ENCODE measurements around the gene REEP6. TPM values are rescaled to one million over a fixed set of nuclear protein-coding genes. Genes with fewer than 3 reads are reported as not detected.
A peak's percentile ranks its signal among the peaks of the same experiment; 100 is the strongest.

REEP6 gene
- total and polyA plus RNA-seq, 2 donors (not counting 1 experiment from before 2014, with no cell fraction given): 0.47 to 0.99 TPM

- peaks cover 9% of the 10 kb centered on the region for H3K27me3 ChIP-seq (ENCODE audit: control insufficient read depth, insufficient read depth, low read length)
- DNase-seq (ENCODE audit: low read depth in 2 of 2): no peak
- no peaks in the 10 kb centered on the region for H4K20me1 ChIP-seq (ENCODE audit: control insufficient read depth, extremely low read depth, insufficient read depth, low read length)
- H3K79me2 ChIP-seq (ENCODE audit: control insufficient read depth, insufficient read depth, low read length): no peaks in the 10 kb centered on the region
- H3K9me3 ChIP-seq (ENCODE audit: control insufficient read depth, insufficient read depth, low read depth, low read length): no peaks in the 10 kb centered on the region
- no peak overlapping the region for H3K27ac ChIP-seq (ENCODE audit: insufficient read depth, low read length)
- no peaks in the 10 kb centered on the region for H3K36me3 ChIP-seq (ENCODE audit: control insufficient read depth, insufficient read depth, low read length)
- peaks cover 2% of the 10 kb centered on the region for H3K4me1 ChIP-seq (ENCODE audit: control insufficient read depth, extremely low read depth, insufficient read depth, low read length)
- no peak overlapping the region for H2AFZ ChIP-seq (ENCODE audit: low read length)
- no peak overlapping the region for H3K4me3 ChIP-seq (replicated peaks in 1 of 4; ENCODE audit: control extremely low read depth in 1 of 4, insufficient read depth in 1 of 4, low read depth in 3 of 4, low read length in 4 of 4)
- H3K9ac ChIP-seq (ENCODE audit: insufficient read depth, low read length): no peak overlapping the region
- peak overlapping the region; percentile 48 for H3K4me2 ChIP-seq (ENCODE audit: extremely low read depth, insufficient read depth, low read length)
- TF ChIP-seq CTCF (conservative IDR thresholded peaks at IDR 0.05 in 1 of 2, IDR thresholded peaks at IDR 0.05 in 1 of 2; ENCODE audit: low read depth in 1 of 2, low read length in 2 of 2) (no peak), EZH2 (IDR thresholded peaks at IDR 0.05; ENCODE audit: low read length, missing control alignments) (no peak)
Measured at GRCh38 chr19:1502433-1503088, 11.6 kb downstream of the REEP6 start.

- H3K79me2 ChIP-seq (ENCODE audit: control insufficient read depth, insufficient read depth, low read length): no peaks in the 10 kb centered on the region
- H3K27me3 ChIP-seq (ENCODE audit: control insufficient read depth, insufficient read depth, low read length): peaks cover 9% of the 10 kb centered on the region
- no peaks in the 10 kb centered on the region for H3K36me3 ChIP-seq (ENCODE audit: control insufficient read depth, insufficient read depth, low read length)
- no peak overlapping the region for H2AFZ ChIP-seq (ENCODE audit: low read length)
- H3K4me1 ChIP-seq (ENCODE audit: control insufficient read depth, extremely low read depth, insufficient read depth, low read length): peaks cover 2% of the 10 kb centered on the region
- H3K4me2 ChIP-seq (ENCODE audit: extremely low read depth, insufficient read depth, low read length): peak overlapping the region; percentile 48
- H3K4me3 ChIP-seq (replicated peaks in 1 of 4; ENCODE audit: control extremely low read depth in 1 of 4, insufficient read depth in 1 of 4, low read depth in 3 of 4, low read length in 4 of 4): peak overlapping the region in 1 of 4 experiments; percentile 28
- H3K9me3 ChIP-seq (ENCODE audit: control insufficient read depth, insufficient read depth, low read depth, low read length): no peaks in the 10 kb centered on the region
- H3K27ac ChIP-seq (ENCODE audit: insufficient read depth, low read length): no peak overlapping the region
- H4K20me1 ChIP-seq (ENCODE audit: control insufficient read depth, extremely low read depth, insufficient read depth, low read length): no peaks in the 10 kb centered on the region
- no peak overlapping the region for H3K9ac ChIP-seq (ENCODE audit: insufficient read depth, low read length)
- DNase-seq (ENCODE audit: low read depth in 2 of 2): peak in 1 of 2 donors; percentile 20
- peak; percentile 54 to 60 for TF ChIP-seq CTCF (conservative IDR thresholded peaks at IDR 0.05 in 1 of 2, IDR thresholded peaks at IDR 0.05 in 1 of 2; ENCODE audit: low read depth in 1 of 2, low read length in 2 of 2)
- TF ChIP-seq EZH2 (IDR thresholded peaks at IDR 0.05; ENCODE audit: low read length, missing control alignments): peak; percentile 76
Measured at GRCh38 chr19:1503089-1503924, 12.3 kb downstream of the REEP6 start.

- Histone ChIP-seq H2AFZ (ENCODE audit: low read length) (no peak overlapping the region), H3K27ac (ENCODE audit: insufficient read depth, low read length) (no peak overlapping the region), H3K9ac (ENCODE audit: insufficient read depth, low read length) (no peak overlapping the region), H3K79me2 (ENCODE audit: control insufficient read depth, insufficient read depth, low read length) (no peaks in the 10 kb centered on the region), H3K9me3 (ENCODE audit: control insufficient read depth, insufficient read depth, low read depth, low read length) (no peaks in the 10 kb centered on the region), H3K4me2 (ENCODE audit: extremely low read depth, insufficient read depth, low read length) (no peak overlapping the region), H3K4me1 (ENCODE audit: control insufficient read depth, extremely low read depth, insufficient read depth, low read length) (peaks cover 2% of the 10 kb centered on the region), H3K36me3 (ENCODE audit: control insufficient read depth, insufficient read depth, low read length) (no peaks in the 10 kb centered on the region), H3K4me3 (replicated peaks in 1 of 4; ENCODE audit: control extremely low read depth in 1 of 4, insufficient read depth in 1 of 4, low read depth in 3 of 4, low read length in 4 of 4) (no peak overlapping the region), H3K27me3 (ENCODE audit: control insufficient read depth, insufficient read depth, low read length) (peaks cover 9% of the 10 kb centered on the region), H4K20me1 (ENCODE audit: control insufficient read depth, extremely low read depth, insufficient read depth, low read length) (no peaks in the 10 kb centered on the region)
- DNase-seq (ENCODE audit: low read depth in 2 of 2): no peak
- TF ChIP-seq EZH2 (IDR thresholded peaks at IDR 0.05; ENCODE audit: low read length, missing control alignments) (no peak), CTCF (conservative IDR thresholded peaks at IDR 0.05 in 1 of 2, IDR thresholded peaks at IDR 0.05 in 1 of 2; ENCODE audit: low read depth in 1 of 2, low read length in 2 of 2) (no peak)
Measured at GRCh38 chr19:1503925-1504773, 13.2 kb downstream of the REEP6 start.
